B cell (primary cell): Measurements from ENCODE around the gene FBXL2. TPM values are rescaled to one million over a fixed set of nuclear protein-coding genes. Genes with fewer than 3 reads are reported as not detected.

Experiments used
- ATAC-seq: fragments of 200-7000 bp; cut with Tn5 transposase; one replicate; pipeline ENCODE4 v1.10.0; 2021; ENCODE audit warnings: low read depth, mild to moderate bottlenecking, moderate number of reproducible peaks, moderate library complexity
- CTCF ChIA-PET: fragments of 350-600 bp; sonication (Branson Sonifier 250); formaldehyde crosslinking; loops from one replicate; lab custom pipeline; 2021; ENCODE audit warnings: antibody characterized with exemption, inconsistent platforms; lab: Charles Lee
- POLR2A ChIA-PET: fragments of 350-600 bp; sonication (Branson Sonifier 250); formaldehyde crosslinking; loops from one replicate; lab custom pipeline; 2021; ENCODE audit warnings: antibody characterized with exemption; lab: Charles Lee
- DNase-seq: peaks from one replicate; pipeline ENCODE4 v3.0.0; 2013
- H2AFZ ChIP-seq: 2 replicates; pipeline ENCODE4 v1.6.1; 2012; ENCODE audit warnings: mild to moderate bottlenecking, low read depth, low read length; ENCODE audit not compliant: insufficient read depth, poor library complexity, severe bottlenecking
- H3K27ac ChIP-seq, 2 donors: 1 replicate in 1 of 2; 2 replicates in 1 of 2; pipeline ENCODE4 v1.5.1; 2012 to 2013; ENCODE audit warnings: low read length in 2 of 2, mild to moderate bottlenecking in 2 of 2, moderate library complexity in 1 of 2
- H3K27me3 ChIP-seq, 4 experiments: fragments of 200-600 bp in 1 of 4; sonication (generic) in 1 of 4; replicated peaks in 1 of 4; 1 replicate in 2 of 4; 2 replicates in 2 of 4; pipeline versions ENCODE4 v1.6.1 to v1.7.0; 2013 to 2016; ENCODE audit warnings: low read length in 3 of 4, mild to moderate bottlenecking in 2 of 4, mixed read lengths in 1 of 4, moderate library complexity in 1 of 4; ENCODE audit not compliant: insufficient read depth in 4 of 4, control insufficient read depth in 3 of 4; ENCODE audit errors: control extremely low read depth in 1 of 4
- H3K36me3 ChIP-seq, 2 experiments: replicated peaks in 1 of 2; 1 replicate in 1 of 2; 2 replicates in 1 of 2; pipeline versions ENCODE4 v1.6.1 to v1.7.1; 2013; ENCODE audit warnings: low read length in 1 of 2; ENCODE audit not compliant: insufficient read depth in 2 of 2, control insufficient read depth in 1 of 2; ENCODE audit errors: control extremely low read depth in 1 of 2, extremely low read depth in 1 of 2
- H3K4me1 ChIP-seq, 2 donors: fragments of 200-600 bp in 1 of 2; sonication (generic) in 1 of 2; 1 replicate in 1 of 2; 2 replicates in 1 of 2; pipeline versions ENCODE4 v1.5.1 to v1.6.1; 2013 to 2017; ENCODE audit warnings: low read length in 2 of 2; ENCODE audit not compliant: control insufficient read depth in 2 of 2, insufficient read depth in 2 of 2
- H3K4me2 ChIP-seq: replicated peaks from 2 replicates; pipeline ENCODE3; 2012; ENCODE audit warnings: mild to moderate bottlenecking, low read depth, low read length; ENCODE audit not compliant: poor library complexity, severe bottlenecking
- H3K4me3 ChIP-seq, 5 experiments: fragments of 200-600 bp in 1 of 5; sonication (generic) in 1 of 5; 1 replicate in 3 of 5; 2 replicates in 2 of 5; pipeline versions ENCODE4 v1.5.1 to v1.7.0; 2011 to 2016; ENCODE audit warnings: low read length in 4 of 5, mild to moderate bottlenecking in 4 of 5, low read depth in 2 of 5, control low read depth in 1 of 5, moderate library complexity in 1 of 5; ENCODE audit not compliant: insufficient read depth in 1 of 5; ENCODE audit errors: control extremely low read depth in 1 of 5, extremely low read depth in 1 of 5
- H3K79me2 ChIP-seq: fragments of 200-600 bp; sonication (generic); one replicate; pipeline ENCODE4 v1.6.0; 2016; ENCODE audit warnings: low read length; ENCODE audit not compliant: control insufficient read depth, insufficient read depth
- H3K9ac ChIP-seq: fragments of 200-600 bp; sonication (generic); 2 replicates; pipeline ENCODE4 v1.6.1; 2017; ENCODE audit warnings: mild to moderate bottlenecking, low read length, moderate library complexity
- H3K9me3 ChIP-seq, 3 donors: one replicate each; pipeline versions ENCODE4 v1.6.1 to v1.7.1; 2013; ENCODE audit warnings: low read length in 2 of 3; ENCODE audit not compliant: control insufficient read depth in 2 of 3, insufficient read depth in 1 of 3; ENCODE audit errors: control extremely low read depth in 1 of 3
- H4K20me1 ChIP-seq: 2 replicates; pipeline ENCODE4 v1.6.0; 2012; ENCODE audit warnings: mild to moderate bottlenecking, low read length; ENCODE audit not compliant: insufficient read depth, control insufficient read depth, poor library complexity, severe bottlenecking
- H3K27ac Mint-ChIP-seq: one replicate; pipeline ENCODE4 v1.8.0; 2021; ENCODE audit warnings: mixed read lengths
- H3K27me3 Mint-ChIP-seq: one replicate; pipeline ENCODE4 v1.8.0; 2021; ENCODE audit warnings: mixed read lengths
- H3K4me1 Mint-ChIP-seq: one replicate; pipeline ENCODE4 v1.8.0; 2021; ENCODE audit warnings: mixed read lengths
- H3K4me3 Mint-ChIP-seq: one replicate; pipeline ENCODE4 v1.8.0; 2021; ENCODE audit warnings: mixed read lengths
- H3K9me3 Mint-ChIP-seq: one replicate; pipeline ENCODE4 v1.8.0; 2022; ENCODE audit warnings: mixed read lengths; ENCODE audit not compliant: insufficient read depth
- CTCF ChIP-seq: fragments of 200-600 bp; IDR thresholded peaks from one replicate; pipeline ENCODE4 v1.8.0; 2022; ENCODE audit warnings: antibody characterized with exemption, mild to moderate bottlenecking
- EZH2 ChIP-seq: IDR thresholded peaks from 2 replicates; pipeline ENCODE4 v1.6.1; 2012; ENCODE audit warnings: borderline replicate concordance, low read depth, mild to moderate bottlenecking, moderate library complexity, low read length; ENCODE audit not compliant: insufficient read depth, poor library complexity, severe bottlenecking
- WGBS: methylation state at CpG from one replicate; pipeline ENCODE4 v1.1.5; 2013; ENCODE audit warnings: missing lambda C conversion rate; ENCODE audit not compliant: insufficient coverage; 5-methylcytosine and 5-hydroxymethylcytosine counted together
- intact Hi-C: fragments of 100-400 bp; cut with micrococcal nuclease; formaldehyde crosslinking; loops from one replicate; pipeline ENCODE4 v1.10.0; 2022
- polyA plus RNA-seq: library from polyadenylated mRNA; depleted of rRNA; stranded (reverse); fragments of >200 nt; gene quantifications from 2 replicates; pipeline ENCODE4 v1.2.3, GENCODE V29; 2012
- total RNA-seq, 2 donors: library from RNA; stranded (reverse); fragments of 120-200 nt in 1 of 2; gene quantifications; 1 replicate in 1 of 2; 2 replicates in 1 of 2; pipeline versions ENCODE4 v1.2.3 to v1.2.4, GENCODE V29; 2013 to 2022

The FBXL2 gene
- total and polyA plus RNA-seq, 2 donors (not counting 1 experiment from before 2014, with no cell fraction given): 0.34 TPM; not detected in 1

- H3K27me3 ChIP-seq: peaks cover 0 to 5% (median 1%) of the 10 kb centered on the region in 4 experiments
- no peaks in the 10 kb centered on the region for H4K20me1 ChIP-seq
- Mint-ChIP-seq H3K4me1 (peaks cover 3% of the 10 kb centered on the region), H3K4me3 (no peak overlapping the region), H3K27me3 (peaks cover 20% of the 10 kb centered on the region), H3K27ac (no peak overlapping the region), H3K9me3 (peaks cover 3% of the 10 kb centered on the region)
- DNase-seq (no peak), ATAC-seq (no peak)
- 50% methylated on average over 6 of the region's 6 CpGs for WGBS
- no peaks in the 10 kb centered on the region for H3K9me3 ChIP-seq
- intact Hi-C loops: no loop called here
- ChIA-PET CTCF (interaction anchor here (0.6 to 5.1 kb wide), 41 partner anchors 9 to 859 kb away, joined by 3 to 138 read pairs (median 4); partner anchors contain the start of gene PDCD6IP), POLR2A (no interaction called here)
- H3K4me1 ChIP-seq: peaks cover 4 to 6% of the 10 kb centered on the region in 2 donors
- H2AFZ ChIP-seq: peak overlapping the region; percentile 23
- TF ChIP-seq CTCF (peak; percentile 46), EZH2 (no peak)
- H3K9ac ChIP-seq: no peak overlapping the region
- no peaks in the 10 kb centered on the region for H3K36me3 ChIP-seq
- H3K4me2 ChIP-seq: no peak overlapping the region
- H3K79me2 ChIP-seq: no peaks in the 10 kb centered on the region
- no peak overlapping the region for H3K27ac ChIP-seq
- no peak overlapping the region for H3K4me3 ChIP-seq
Observed at GRCh38 chr3:33373082-33373437, 95.8 kb downstream of the FBXL2 start.

- intact Hi-C loops: no loop called here
- H3K9me3 Mint-ChIP-seq: no peaks in the 10 kb centered on the region
- POLR2A ChIA-PET: no interaction called here
- no peak overlapping the region for H3K27ac Mint-ChIP-seq
- Histone ChIP-seq H3K79me2 (no peaks in the 10 kb centered on the region), H3K4me1 (peaks cover 3 to 6% of the 10 kb centered on the region in 2 donors), H3K9me3 (no peaks in the 10 kb centered on the region), H3K4me2 (no peak overlapping the region), H3K9ac (no peak overlapping the region), H3K27ac (no peak overlapping the region), H2AFZ (no peak overlapping the region), H4K20me1 (no peaks in the 10 kb centered on the region), H3K27me3 (peaks cover 0 to 3% (median 0%) of the 10 kb centered on the region in 4 experiments), H3K36me3 (no peaks in the 10 kb centered on the region), H3K4me3 (no peak overlapping the region)
- DNase-seq (no peak), ATAC-seq (no peak)
- TF ChIP-seq CTCF (no peak), EZH2 (no peak)
- CTCF ChIA-PET: no interaction called here
- 60% methylated on average over 1 of the region's 3 CpGs for WGBS
- peaks cover 4% of the 10 kb centered on the region for H3K27me3 Mint-ChIP-seq
- H3K4me3 Mint-ChIP-seq: no peak overlapping the region
- H3K4me1 Mint-ChIP-seq: peaks cover 1% of the 10 kb centered on the region
Observed at GRCh38 chr3:33377489-33377888, 100.2 kb downstream of the FBXL2 start.
